Fibroblast of peridontal ligament (primary cell): ENCODE results near the gene S100A6.
A peak's percentile ranks its signal among the peaks of the same experiment; 100 is the strongest.
"Not testable (repeated sequence)": the region's sequence is repeated elsewhere in the genome, so short reads cannot be mapped to it uniquely, and the experiment has no call there.

Source experiments
- DNase-seq: peaks from one replicate; pipeline ENCODE4 v3.0.0-alpha.2; 2010; ENCODE audit errors: extremely low read depth

S100A6 gene

GRCh38 chr1:153563991-153564390, 28.2 kb upstream of the S100A6 start:
- no peak for DNase-seq

GRCh38 chr1:153563483-153563901, 27.7 kb upstream of the S100A6 start:
- no peak for DNase-seq

GRCh38 chr1:153562021-153562420, 26.2 kb upstream of the S100A6 start:
- DNase-seq, result not testable (repeated sequence)

- no peak for DNase-seq
These were observed 25.7 kb upstream of the S100A6 start for GRCh38 chr1:153561466-153561985.

- DNase-seq, result no peak
These were observed 25.1 kb upstream of the S100A6 start for GRCh38 chr1:153560771-153561465.

GRCh38 chr1:153560241-153560640, 24.4 kb upstream of the S100A6 start:
- DNase-seq, result no peak

GRCh38 chr1:153557877-153558276, 22.1 kb upstream of the S100A6 start:
- DNase-seq, result no peak

GRCh38 chr1:153556348-153556747, 20.6 kb upstream of the S100A6 start:
- no peak for DNase-seq

GRCh38 chr1:153553830-153554541, 18.2 kb upstream of the S100A6 start:
- DNase-seq, result peak; percentile 36

- no peak for DNase-seq
These were observed 17.3 kb upstream of the S100A6 start for GRCh38 chr1:153553096-153553495.

- no peak for DNase-seq
These were observed 16.5 kb upstream of the S100A6 start for GRCh38 chr1:153552335-153552734.

- no peak for DNase-seq
These were observed 15.2 kb upstream of the S100A6 start for GRCh38 chr1:153550827-153551500.

GRCh38 chr1:153550398-153550758, 14.6 kb upstream of the S100A6 start:
- DNase-seq, result no peak

- DNase-seq, result no peak
These were observed 14.1 kb upstream of the S100A6 start for GRCh38 chr1:153549741-153550397.

GRCh38 chr1:153548722-153549688, 13.2 kb upstream of the S100A6 start, which contains the start of gene S100A3:
S100A3 (minus strand) TSS chr1:153549258; CDS start chr1:153548485, 773 bp downstream.
- DNase-seq, result peak; percentile 93

GRCh38 chr1:153547560-153548551, 12.1 kb upstream of the S100A6 start:
- DNase-seq, result no peak

GRCh38 chr1:153546796-153547559, 11.2 kb upstream of the S100A6 start:
- no peak for DNase-seq

GRCh38 chr1:153546371-153546770, 10.6 kb upstream of the S100A6 start:
- no peak for DNase-seq
